HEK293T (cell line): ENCODE results near the gene PDE6H.

Source experiments
- ARNT ChIP-seq: fragments of 450-650 bp; IDR thresholded peaks from 2 replicates; pipeline ENCODE4 v1.6.1; 2017; ENCODE audit warnings: mild to moderate bottlenecking
- CTBP1 ChIP-seq: fragments of 450-650 bp; IDR thresholded peaks from 2 replicates; pipeline ENCODE4 v1.6.1; 2016; ENCODE audit warnings: borderline replicate concordance
- ELF4 ChIP-seq: fragments of 450-650 bp; IDR thresholded peaks from 2 replicates; pipeline ENCODE4 v1.6.1; 2017; ENCODE audit warnings: antibody characterized with exemption
- FOXA1 ChIP-seq: fragments of 450-650 bp; IDR thresholded peaks from 2 replicates; pipeline ENCODE4 v1.6.1; 2016; ENCODE audit warnings: mild to moderate bottlenecking
- FOXK2 ChIP-seq: fragments of 450-650 bp; IDR thresholded peaks from 2 replicates; pipeline ENCODE4 v1.6.1; 2016; ENCODE audit warnings: mild to moderate bottlenecking
- FOXM1 ChIP-seq: fragments of 450-650 bp; IDR thresholded peaks from 2 replicates; pipeline ENCODE4 v1.6.1; 2017; ENCODE audit warnings: mild to moderate bottlenecking, borderline replicate concordance
- HDGF ChIP-seq: fragments of 450-650 bp; IDR thresholded peaks from 2 replicates; pipeline ENCODE4 v1.6.1; 2017; ENCODE audit warnings: antibody characterized with exemption, borderline replicate concordance
- NFRKB ChIP-seq: fragments of 450-650 bp; IDR thresholded peaks from 2 replicates; pipeline ENCODE4 v1.6.1; 2016; ENCODE audit warnings: mild to moderate bottlenecking, moderate library complexity
- SP1 ChIP-seq: fragments of 450-650 bp; IDR thresholded peaks from 2 replicates; pipeline ENCODE4 v1.6.1; 2017
- SUZ12 ChIP-seq: fragments of 450-650 bp; IDR thresholded peaks from 2 replicates; pipeline ENCODE4 v1.6.1; 2016; ENCODE audit warnings: mild to moderate bottlenecking
- TARDBP ChIP-seq: fragments of 450-650 bp; IDR thresholded peaks from 2 replicates; pipeline ENCODE4 v1.6.1; 2016
- ZNF384 ChIP-seq: fragments of 450-650 bp; IDR thresholded peaks from 2 replicates; pipeline ENCODE4 v1.6.1; 2016
- TF ChIP-seq, protein P1 (sequence below): fragments of 450-650 bp; IDR thresholded peaks from 2 replicates; pipeline ENCODE4 v1.6.1; 2016

DNA sequence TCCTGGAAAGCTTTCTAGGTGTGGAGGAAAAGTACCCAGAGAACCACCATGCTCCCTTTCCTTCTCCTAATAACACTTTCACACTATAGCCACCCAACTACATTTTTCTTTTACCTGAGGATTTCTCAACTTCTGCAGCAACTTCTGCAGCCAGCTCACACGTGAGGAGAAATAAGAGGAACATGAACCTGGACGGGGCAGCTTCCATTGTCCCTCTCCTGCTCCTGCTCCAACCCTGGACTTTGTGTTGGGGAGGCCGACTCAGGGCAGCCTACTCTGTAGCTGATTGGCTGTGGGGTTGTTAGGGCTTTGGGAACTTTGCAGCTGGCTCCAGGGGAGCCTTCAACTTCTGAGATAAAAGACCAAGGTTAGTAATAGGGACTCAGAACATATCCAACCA lies 34.5 kb upstream of the PDE6H start, which contains the start of gene ERP27:
- TF ChIP-seq TARDBP (no peak), ZNF384 (no peak), FOXM1 (no peak), SP1 (no peak), FOXK2 (no peak), HDGF (no peak), CTBP1 (no peak), ARNT (no peak), ELF4 (no peak), FOXA1 (no peak), SUZ12 (no peak), NFRKB (no peak)
- TF ChIP-seq, protein P1, sequence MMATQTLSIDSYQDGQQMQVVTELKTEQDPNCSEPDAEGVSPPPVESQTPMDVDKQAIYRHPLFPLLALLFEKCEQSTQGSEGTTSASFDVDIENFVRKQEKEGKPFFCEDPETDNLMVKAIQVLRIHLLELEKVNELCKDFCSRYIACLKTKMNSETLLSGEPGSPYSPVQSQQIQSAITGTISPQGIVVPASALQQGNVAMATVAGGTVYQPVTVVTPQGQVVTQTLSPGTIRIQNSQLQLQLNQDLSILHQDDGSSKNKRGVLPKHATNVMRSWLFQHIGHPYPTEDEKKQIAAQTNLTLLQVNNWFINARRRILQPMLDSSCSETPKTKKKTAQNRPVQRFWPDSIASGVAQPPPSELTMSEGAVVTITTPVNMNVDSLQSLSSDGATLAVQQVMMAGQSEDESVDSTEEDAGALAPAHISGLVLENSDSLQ, result no peak
